Measurements from ENCODE around the gene TPO.

TPO gene

GRCh38 chr2:1586251-1586922 is 173.1 kb downstream of the TPO start:
- no peak for DNase-seq (ENCODE audit: low spot score)

DNA sequence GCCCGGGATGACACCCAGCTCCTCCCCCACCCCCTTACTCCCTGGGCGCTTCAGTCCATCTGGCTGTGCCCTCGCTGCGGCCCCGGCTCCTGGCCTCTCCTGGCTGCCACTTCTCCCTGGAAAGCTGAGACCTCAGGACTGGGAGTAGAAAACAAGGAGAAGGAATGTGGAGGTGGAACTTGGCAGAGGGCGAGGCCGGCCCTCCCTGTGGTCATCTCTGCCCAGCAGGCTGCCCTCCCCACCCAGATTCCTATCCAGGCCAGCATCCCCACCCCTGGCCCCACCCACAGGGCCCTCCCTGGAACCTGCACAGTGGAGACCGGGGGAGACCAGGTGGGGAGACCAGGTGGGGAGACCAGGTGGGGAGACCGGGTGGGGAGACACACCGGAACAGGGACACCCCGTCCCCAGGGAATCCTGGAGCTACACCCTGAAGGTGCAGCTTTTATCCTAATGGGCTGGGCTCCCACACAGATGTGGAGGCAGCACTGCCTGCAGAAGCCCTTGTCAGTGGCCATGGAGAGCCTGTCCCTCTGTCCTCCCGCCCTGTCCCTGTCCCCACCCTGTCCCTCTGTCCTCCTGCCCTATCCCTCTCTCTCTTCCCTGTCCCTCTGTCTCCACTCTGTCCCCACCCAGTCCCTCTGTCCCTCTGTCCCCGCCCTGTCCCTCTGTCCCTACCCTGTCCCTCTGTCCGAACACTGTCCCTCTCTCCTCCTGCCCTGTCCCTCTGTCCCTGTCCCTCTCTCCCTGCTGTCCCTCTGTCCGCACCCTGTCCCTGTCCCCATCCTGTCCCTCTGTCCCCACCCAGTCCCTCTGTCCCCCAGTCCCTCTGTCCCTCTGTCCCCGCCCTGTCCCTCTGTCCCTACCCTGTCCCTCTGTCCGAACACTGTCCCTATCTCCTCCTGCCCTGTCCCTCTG is 173.9 kb downstream of the TPO start:
- DNase-seq (ENCODE audit: low spot score), result no peak

DNA sequence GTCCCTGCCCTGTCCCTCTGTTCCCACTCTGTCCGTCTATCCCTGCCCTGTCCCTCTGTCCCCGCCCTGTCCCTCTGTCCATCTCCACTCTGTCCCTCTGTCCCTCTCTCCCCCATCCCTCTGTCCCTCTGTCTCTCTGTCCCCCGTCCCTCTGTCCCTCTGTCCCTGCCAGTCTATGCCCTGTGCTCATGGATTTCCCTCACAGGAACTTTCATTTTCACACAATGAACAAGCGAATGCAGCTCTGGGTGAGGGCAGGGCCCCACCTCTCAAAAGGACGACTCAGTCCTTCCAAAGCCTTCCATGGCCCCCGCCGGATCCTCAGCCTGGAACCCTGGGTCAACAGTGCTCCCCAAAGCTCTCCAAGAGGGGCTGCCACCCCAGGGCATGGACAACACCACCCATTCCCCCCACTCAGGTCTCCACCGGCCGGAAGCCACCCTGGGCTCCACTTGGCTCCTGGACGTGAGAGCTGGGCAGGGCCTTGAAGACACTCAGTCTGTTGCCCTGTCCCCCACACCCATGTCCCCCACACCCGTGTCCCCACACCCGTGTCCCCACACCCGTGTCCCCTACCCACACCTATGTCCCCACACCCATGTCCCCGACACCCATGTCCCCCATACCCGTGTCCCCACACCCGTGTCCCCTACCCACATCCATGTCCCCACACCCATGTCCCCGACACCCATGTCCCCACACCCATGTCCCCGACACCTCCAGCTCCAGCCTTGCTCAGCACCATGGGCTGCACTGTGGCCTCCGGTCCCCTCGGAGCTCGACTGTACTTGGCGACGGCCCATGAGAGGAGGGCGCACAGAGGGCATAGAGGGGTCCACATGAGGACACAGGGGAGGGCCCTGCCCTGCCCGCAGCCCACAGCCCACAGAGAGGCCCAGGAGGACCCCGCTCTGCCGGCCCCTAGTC is 175.1 kb downstream of the TPO start:
- no peak for DNase-seq (ENCODE audit: low spot score)

GRCh38 chr2:1588978-1589621 is 175.8 kb downstream of the TPO start:
- DNase-seq (ENCODE audit: low spot score), result no peak

DNA sequence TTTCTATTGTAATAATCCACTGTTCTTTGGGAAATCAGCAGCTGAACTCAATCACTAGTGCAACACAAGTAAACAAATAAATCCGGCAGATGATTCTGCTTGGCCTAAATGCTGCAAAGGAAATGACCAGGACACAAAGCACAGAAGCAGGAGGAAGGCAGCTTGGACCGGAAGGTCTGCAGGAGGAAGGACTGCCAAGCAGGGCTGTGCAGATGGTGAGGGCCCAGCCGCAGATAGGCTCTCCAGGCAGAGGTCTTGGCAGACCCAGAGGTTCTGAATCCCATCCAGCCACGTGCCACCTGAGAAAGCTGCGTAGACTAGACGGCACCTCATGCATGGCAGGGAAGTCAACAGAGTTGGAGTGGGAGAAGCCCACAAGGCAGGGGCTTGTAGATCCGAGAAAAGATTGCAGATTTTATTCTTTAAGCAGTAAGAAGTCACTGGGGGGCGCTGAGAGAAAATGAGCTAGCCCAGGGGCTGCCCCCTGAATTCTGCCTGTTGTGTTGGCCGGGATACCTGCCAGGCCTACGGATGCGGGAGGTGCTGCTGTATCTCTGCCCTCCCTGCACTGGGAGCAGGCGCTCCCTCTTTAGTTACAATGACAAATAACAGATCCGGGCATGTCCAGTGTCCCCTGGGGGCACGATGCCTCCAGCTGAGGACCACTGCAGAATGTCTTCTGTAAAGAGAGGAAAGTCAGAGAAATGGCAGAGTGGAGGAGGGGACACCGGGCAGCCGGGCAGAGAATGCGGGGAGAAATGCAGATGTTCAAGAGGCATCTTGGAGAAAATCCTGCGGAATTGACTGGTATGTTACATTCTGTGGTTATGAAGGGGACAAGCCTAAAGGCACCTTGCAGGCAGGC is 177.6 kb downstream of the TPO start:
- no peak for DNase-seq (ENCODE audit: low spot score)

DNA sequence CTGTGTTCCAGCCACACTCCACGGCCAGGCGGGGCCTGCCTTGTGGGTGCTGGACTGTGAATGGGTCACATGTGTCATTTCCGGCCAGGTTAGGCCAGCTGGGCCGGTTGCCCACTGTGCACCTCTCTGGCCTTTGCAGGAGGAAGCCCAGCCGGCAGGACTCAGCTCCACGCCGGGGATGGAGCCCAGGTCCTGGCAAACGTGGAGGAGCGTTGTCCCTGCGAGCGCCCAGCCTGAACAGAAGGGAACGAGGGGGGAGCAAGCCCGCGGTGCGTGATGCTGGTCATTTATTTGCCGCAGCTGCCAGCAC is 178.2 kb downstream of the TPO start:
- DNase-seq (ENCODE audit: low spot score), result no peak

All from CD4-positive, alpha-beta T cell treated with Interleukin-6 at 100 ng/mL for 8 hours (primary cell).